Posterior vena cava (tissue), 2 donors: ENCODE results near the gene MOGAT3. TPM values are rescaled to one million over a fixed set of nuclear protein-coding genes. Genes with fewer than 3 reads are reported as not detected.

Source experiments
- microRNA-seq, 2 donors: library from miRNA; unstranded; fragments of <30 nt; microRNA quantifications; one replicate each; pipeline ENCODE4 v1.2.0, GENCODE V29; 2020 to 2021; ENCODE audit warnings: borderline microRNAs expressed in 2 of 2
- total RNA-seq, 2 donors: library from RNA; stranded (reverse); fragmentation: NEBNext Ultra II Directional; extraction: Animal tissue kit (Norgen Biotek cat#: 25700); gene quantifications; one replicate each; pipeline ENCODE4 v1.2.1, GENCODE V29; 2021
- donor health status: DM: yes; HTN: yes; CAD: no.
- donor health status: DM: yes; HTN: yes; CAD: no.

MOGAT3 gene
- total RNA-seq, 2 donors from 2014 or later, result not detected

Small RNA genes lying within 50 kb of the gene (microRNA-seq; reads per million reads assigned to microRNA genes)
- gene MIR4653, result 0 to 0.26 reads per million in 2 donors

Other genes starting within 250 kb of the MOGAT3 start
- 1 to 10 TPM in 1 of 2 donors, under 1 TPM in 1; 0.62 to 1.5 TPM for gene MUC12, start 231.5 kb downstream of the MOGAT3 start, total RNA-seq
- gene MUC17, start 181.0 kb downstream of the MOGAT3 start, total RNA-seq, result under 1 TPM in 1 of 2 donors, not detected in 1; 0.05 TPM
- 10 to 100 TPM; 33.0 to 38.2 TPM for gene TRIM56, start 115.6 kb downstream of the MOGAT3 start, total RNA-seq
- gene SERPINE1, start 73.9 kb downstream of the MOGAT3 start, total RNA-seq, result 100 to 1,000 TPM in 1 of 2 donors, 10 to 100 TPM in 1; 77.3 to 240 TPM
- 10 to 100 TPM; 21.5 to 22.7 TPM for gene AP1S1, start 46.6 kb downstream of the MOGAT3 start, total RNA-seq
- not detected for gene VGF, start 35.5 kb downstream of the MOGAT3 start, total RNA-seq
- not detected for gene NAT16, start 20.7 kb downstream of the MOGAT3 start, total RNA-seq
- 10 to 100 TPM; 59.6 to 64.3 TPM for gene PLOD3, start 16.5 kb upstream of the MOGAT3 start, total RNA-seq
- gene ZNHIT1, start 17.1 kb upstream of the MOGAT3 start, total RNA-seq, result 10 to 100 TPM; 44.6 to 50.4 TPM
- gene CLDN15, start 36.8 kb upstream of the MOGAT3 start, total RNA-seq, result 1 to 10 TPM; 4.9 to 5.1 TPM
- 100 to 1,000 TPM; 166 to 181 TPM for gene FIS1, start 44.0 kb upstream of the MOGAT3 start, total RNA-seq
- gene IFT22, start 120.8 kb upstream of the MOGAT3 start, total RNA-seq, result 10 to 100 TPM; 15.0 to 24.3 TPM
- gene COL26A1, start 161.8 kb upstream of the MOGAT3 start, total RNA-seq, result not detected